ENCODE measurements around the gene OR2A25.

The OR2A25 gene

GRCh38 chr7:144105211-144105610, 35.6 kb downstream of the OR2A25 start:
- Histone ChIP-seq H3K4me1 (ENCODE audit: insufficient read depth, low read length) (0 out of 2 replicates have a peak, but pooled peaks cover 4% of the 10 kb centered on the region), H3K36me3 (ENCODE audit: insufficient read depth, low read length) (no peaks in the 10 kb centered on the region), H3K9ac (ENCODE audit: low read depth, low read length) (no peak overlapping the region), H3K9me3 (ENCODE audit: control insufficient read depth, insufficient read depth, low read length) (no peaks in the 10 kb centered on the region)

GRCh38 chr7:144109283-144109682, 39.7 kb downstream of the OR2A25 start, which contains the start of gene OR2A2:
TSS of gene OR2A2 (plus strand) at chr7:144109583. CDS start at chr7:144109583, 0 bp downstream.
- Histone ChIP-seq H3K9ac (ENCODE audit: low read depth, low read length) (no peak within 1 kb of the TSS), H3K4me1 (ENCODE audit: insufficient read depth, low read length) (no peaks in the 10 kb centered on the region), H3K36me3 (ENCODE audit: insufficient read depth, low read length) (no peaks in the 10 kb centered on the region), H3K9me3 (ENCODE audit: control insufficient read depth, insufficient read depth, low read length) (no peaks in the 10 kb centered on the region)

- Histone ChIP-seq H3K4me1 (ENCODE audit: insufficient read depth, low read length) (no peaks in the 10 kb centered on the region), H3K9ac (ENCODE audit: low read depth, low read length) (no peak overlapping the region), H3K9me3 (ENCODE audit: control insufficient read depth, insufficient read depth, low read length) (no peaks in the 10 kb centered on the region), H3K36me3 (ENCODE audit: insufficient read depth, low read length) (no peaks in the 10 kb centered on the region)
These were observed 40.7 kb downstream of the OR2A25 start for GRCh38 chr7:144110272-144110671.

- Histone ChIP-seq H3K4me1 (ENCODE audit: insufficient read depth, low read length) (no peaks in the 10 kb centered on the region), H3K9ac (ENCODE audit: low read depth, low read length) (no peak overlapping the region), H3K9me3 (ENCODE audit: control insufficient read depth, insufficient read depth, low read length) (no peaks in the 10 kb centered on the region)
These were observed 44.0 kb downstream of the OR2A25 start for GRCh38 chr7:144113651-144114050.

GRCh38 chr7:144118341-144118740, 48.7 kb downstream of the OR2A25 start:
- Histone ChIP-seq H3K9ac (ENCODE audit: low read depth, low read length) (no peak overlapping the region), H3K9me3 (ENCODE audit: control insufficient read depth, insufficient read depth, low read length) (no peaks in the 10 kb centered on the region), H3K4me1 (ENCODE audit: insufficient read depth, low read length) (no peaks in the 10 kb centered on the region), H3K36me3 (ENCODE audit: insufficient read depth, low read length) (no peaks in the 10 kb centered on the region)

More at GRCh38 chr7:144113651-144114050, 44.0 kb downstream of the OR2A25 start:
- H3K36me3 ChIP-seq (ENCODE audit: insufficient read depth, low read length), result no peaks in the 10 kb centered on the region

- Histone ChIP-seq H3K9ac (ENCODE audit: low read depth, low read length) (no peak within 1 kb of the TSS), H3K9me3 (ENCODE audit: control insufficient read depth, insufficient read depth, low read length) (no peaks in the 10 kb centered on the region), H3K36me3 (ENCODE audit: insufficient read depth, low read length) (no peaks in the 10 kb centered on the region), H3K4me1 (ENCODE audit: insufficient read depth, low read length) (no peaks in the 10 kb centered on the region)
These were observed 53.3 kb downstream of the OR2A25 start, which contains the start of gene OR2A14 for GRCh38 chr7:144122876-144123275. TSS of gene OR2A14 (plus strand) at chr7:144123176. CDS start at chr7:144129113, 5,937 bp downstream.
